MM.1S (cell line): Measurements from ENCODE around the gene RSRC2.

Experiments
- EZH2 ChIP-seq: fragments of 300-600 bp; sonication (generic); optimal IDR thresholded peaks from 2 replicates; pipeline ENCODE3; 2017; ENCODE audit warnings: low read depth, mild to moderate bottlenecking, antibody characterized with exemption, low read length, mixed read lengths
- EZH2phosphoT487 ChIP-seq: fragments of 300-600 bp; sonication (generic); IDR thresholded peaks from 2 replicates; pipeline ENCODE4 v1.6.1; 2018; ENCODE audit warnings: antibody characterized with exemption, low read length
- TF ChIP-seq, protein P1 (sequence below): fragments of 300-600 bp; sonication (generic); IDR thresholded peaks from 2 replicates; pipeline ENCODE4 v1.5.1; 2016; ENCODE audit warnings: antibody characterized with exemption, low read length, mixed read lengths

DNA sequence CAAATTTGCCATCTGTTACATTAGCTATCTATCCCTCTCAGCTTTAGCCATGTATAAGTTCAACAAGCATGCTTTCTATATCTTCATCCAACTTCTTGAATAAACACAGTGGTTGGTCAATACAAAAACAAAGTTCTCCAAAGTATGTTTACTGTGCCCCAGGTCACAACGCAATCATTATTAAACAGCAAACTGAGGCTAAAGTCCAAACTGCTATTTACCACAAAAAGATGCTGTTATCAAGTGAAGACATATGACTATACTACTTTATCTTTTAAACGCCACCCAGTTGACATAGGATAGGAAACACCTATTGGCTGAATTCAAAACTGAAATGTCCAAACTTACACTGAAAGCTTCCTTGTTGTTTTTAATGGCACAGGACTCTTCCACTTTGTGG lies 37.7 kb downstream of the RSRC2 start:
- TF ChIP-seq, protein P1, sequence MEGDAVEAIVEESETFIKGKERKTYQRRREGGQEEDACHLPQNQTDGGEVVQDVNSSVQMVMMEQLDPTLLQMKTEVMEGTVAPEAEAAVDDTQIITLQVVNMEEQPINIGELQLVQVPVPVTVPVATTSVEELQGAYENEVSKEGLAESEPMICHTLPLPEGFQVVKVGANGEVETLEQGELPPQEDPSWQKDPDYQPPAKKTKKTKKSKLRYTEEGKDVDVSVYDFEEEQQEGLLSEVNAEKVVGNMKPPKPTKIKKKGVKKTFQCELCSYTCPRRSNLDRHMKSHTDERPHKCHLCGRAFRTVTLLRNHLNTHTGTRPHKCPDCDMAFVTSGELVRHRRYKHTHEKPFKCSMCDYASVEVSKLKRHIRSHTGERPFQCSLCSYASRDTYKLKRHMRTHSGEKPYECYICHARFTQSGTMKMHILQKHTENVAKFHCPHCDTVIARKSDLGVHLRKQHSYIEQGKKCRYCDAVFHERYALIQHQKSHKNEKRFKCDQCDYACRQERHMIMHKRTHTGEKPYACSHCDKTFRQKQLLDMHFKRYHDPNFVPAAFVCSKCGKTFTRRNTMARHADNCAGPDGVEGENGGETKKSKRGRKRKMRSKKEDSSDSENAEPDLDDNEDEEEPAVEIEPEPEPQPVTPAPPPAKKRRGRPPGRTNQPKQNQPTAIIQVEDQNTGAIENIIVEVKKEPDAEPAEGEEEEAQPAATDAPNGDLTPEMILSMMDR = no peak
- no peak for TF ChIP-seq EZH2
- TF ChIP-seq EZH2phosphoT487 = no peak
